Measurements from ENCODE around the gene DECR2.
"Not testable (repeated sequence)": the region's sequence is repeated elsewhere in the genome, so short reads cannot be mapped to it uniquely, and the experiment has no call there.

The DECR2 gene

DNA sequence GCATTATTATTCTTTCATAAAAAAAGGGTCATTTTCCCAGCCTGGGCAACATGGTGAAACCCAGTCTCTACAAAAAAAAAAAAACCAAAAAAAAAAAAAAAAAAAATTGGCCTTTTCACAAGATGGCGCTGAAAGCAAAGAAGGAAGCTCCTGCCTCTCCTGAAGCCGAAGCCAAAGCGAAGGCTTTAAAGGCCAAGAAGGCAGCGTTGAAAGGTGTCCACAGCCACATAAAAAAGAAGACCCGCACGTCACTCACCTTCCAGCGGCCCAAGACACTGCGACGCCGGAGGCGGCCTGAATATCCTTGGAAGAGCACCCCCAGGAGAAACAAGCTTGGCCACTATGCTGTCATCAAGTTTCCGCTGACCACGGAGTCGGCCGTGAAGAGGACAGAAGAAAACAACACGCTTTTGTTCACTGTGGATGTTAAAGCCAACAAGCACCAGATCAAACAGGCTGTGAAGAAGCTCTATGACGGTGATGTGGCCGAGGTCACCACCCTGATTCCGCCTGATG lies 15.0 kb upstream of the DECR2 start:
- in situ Hi-C loops (cut with MboI; ENCODE audit: low sequenced_read_pairs, unreplicated experiment) = no loop called here
- TF ChIP-seq, protein P1, sequence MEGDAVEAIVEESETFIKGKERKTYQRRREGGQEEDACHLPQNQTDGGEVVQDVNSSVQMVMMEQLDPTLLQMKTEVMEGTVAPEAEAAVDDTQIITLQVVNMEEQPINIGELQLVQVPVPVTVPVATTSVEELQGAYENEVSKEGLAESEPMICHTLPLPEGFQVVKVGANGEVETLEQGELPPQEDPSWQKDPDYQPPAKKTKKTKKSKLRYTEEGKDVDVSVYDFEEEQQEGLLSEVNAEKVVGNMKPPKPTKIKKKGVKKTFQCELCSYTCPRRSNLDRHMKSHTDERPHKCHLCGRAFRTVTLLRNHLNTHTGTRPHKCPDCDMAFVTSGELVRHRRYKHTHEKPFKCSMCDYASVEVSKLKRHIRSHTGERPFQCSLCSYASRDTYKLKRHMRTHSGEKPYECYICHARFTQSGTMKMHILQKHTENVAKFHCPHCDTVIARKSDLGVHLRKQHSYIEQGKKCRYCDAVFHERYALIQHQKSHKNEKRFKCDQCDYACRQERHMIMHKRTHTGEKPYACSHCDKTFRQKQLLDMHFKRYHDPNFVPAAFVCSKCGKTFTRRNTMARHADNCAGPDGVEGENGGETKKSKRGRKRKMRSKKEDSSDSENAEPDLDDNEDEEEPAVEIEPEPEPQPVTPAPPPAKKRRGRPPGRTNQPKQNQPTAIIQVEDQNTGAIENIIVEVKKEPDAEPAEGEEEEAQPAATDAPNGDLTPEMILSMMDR (IDR thresholded peaks at IDR 0.05; ENCODE audit: borderline replicate concordance, control extremely low read depth, extremely low read depth, insufficient read depth, missing control alignments) = no peak
- no peak for DNase-seq (ENCODE audit: low spot score)

DNA sequence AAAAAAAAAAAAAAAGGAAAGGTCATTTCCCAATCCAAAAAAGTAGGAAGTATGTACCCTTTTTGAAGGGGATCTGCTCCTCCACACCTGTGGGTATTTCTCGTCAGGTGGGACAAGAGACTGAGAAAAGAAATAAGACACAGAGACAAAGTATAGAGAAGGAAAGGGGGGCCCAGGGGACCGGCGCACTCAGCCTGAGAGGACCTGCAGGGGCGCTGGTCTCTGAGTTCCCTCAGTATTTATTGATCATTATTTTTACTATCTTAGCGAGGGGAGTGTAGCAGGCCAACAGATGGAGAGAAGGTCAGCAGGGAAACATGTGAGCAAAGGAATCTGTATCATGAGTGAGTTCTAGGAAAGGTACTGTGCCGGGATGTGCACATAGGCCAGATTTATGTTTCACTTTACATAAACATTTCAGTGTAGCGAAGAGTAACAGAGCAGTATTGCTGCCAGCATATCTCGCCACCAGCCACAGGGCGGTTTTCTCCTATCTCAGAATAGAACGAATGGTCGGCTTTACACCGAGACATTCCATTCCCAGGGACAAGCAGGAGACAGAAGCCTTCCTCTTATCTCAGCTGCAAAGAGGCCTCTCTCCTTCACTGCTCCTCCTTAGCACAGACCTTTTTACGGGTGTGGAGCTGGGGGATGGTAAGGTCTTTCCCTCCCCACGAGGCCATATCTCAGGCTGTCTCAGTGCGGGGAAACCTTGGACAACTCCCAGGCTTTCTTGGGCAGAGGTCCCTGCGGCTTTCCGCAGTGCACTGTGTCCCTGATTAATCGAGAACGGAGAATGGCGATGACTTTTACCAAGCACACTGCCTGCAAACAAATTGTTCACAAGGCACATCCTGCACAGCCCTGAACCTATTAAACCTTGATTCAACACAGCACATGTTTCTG lies 13.7 kb upstream of the DECR2 start:
- DNase-seq (ENCODE audit: low spot score); in situ Hi-C loops (cut with MboI; ENCODE audit: low sequenced_read_pairs, unreplicated experiment): not testable (repeated sequence)

DNA sequence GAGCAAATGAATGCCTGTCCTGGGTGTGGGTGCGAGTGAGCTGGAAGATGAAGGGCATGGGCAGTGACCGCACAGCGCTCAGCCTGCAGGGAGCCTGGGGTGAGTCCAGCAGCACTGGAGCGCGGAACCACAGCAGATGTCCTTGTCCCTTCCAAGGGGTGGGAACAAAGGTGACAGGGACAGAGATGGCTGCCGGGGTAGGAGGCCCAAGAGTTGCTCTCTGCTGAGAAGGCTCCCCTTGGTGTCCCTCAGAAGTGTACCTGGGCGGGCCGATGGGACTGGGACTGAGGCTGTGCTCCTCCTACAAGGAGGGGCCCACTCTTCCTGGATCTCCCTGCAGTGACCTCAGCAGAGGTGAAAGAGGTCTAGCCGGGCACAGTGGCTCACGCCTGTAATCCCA lies 12.3 kb upstream of the DECR2 start:
- in situ Hi-C loops (cut with MboI; ENCODE audit: low sequenced_read_pairs, unreplicated experiment) = no loop called here
- DNase-seq (ENCODE audit: low spot score) = no peak
- TF ChIP-seq, protein P1 (IDR thresholded peaks at IDR 0.05; ENCODE audit: borderline replicate concordance, control extremely low read depth, extremely low read depth, insufficient read depth, missing control alignments) = no peak

DNA sequence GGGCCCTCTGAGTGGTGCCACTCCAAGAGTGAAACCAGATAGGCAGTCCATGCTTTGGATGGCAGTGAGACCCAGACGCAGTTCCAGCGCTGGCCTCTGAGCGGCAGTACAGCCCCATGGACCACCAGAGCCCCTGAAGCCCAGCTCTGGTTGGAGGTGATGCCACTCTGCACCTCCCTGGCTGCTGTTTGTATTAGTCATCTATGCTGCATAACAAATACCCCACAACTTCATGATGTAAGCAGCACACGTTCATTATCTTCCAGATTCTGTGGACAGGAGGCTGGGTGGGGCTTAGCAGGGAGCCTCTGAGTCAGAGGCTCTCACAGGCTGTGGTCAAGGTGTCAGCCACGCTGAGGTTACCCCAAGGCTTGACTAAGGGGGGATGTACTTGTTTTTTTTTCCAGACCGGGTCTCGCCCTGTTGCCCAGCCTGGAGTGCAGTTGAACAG lies 9.8 kb upstream of the DECR2 start:
- in situ Hi-C loops (cut with MboI; ENCODE audit: low sequenced_read_pairs, unreplicated experiment) = no loop called here
- DNase-seq (ENCODE audit: low spot score) = peak; percentile 75
- TF ChIP-seq, protein P1 (IDR thresholded peaks at IDR 0.05; ENCODE audit: borderline replicate concordance, control extremely low read depth, extremely low read depth, insufficient read depth, missing control alignments) = peak; percentile 35

DNA sequence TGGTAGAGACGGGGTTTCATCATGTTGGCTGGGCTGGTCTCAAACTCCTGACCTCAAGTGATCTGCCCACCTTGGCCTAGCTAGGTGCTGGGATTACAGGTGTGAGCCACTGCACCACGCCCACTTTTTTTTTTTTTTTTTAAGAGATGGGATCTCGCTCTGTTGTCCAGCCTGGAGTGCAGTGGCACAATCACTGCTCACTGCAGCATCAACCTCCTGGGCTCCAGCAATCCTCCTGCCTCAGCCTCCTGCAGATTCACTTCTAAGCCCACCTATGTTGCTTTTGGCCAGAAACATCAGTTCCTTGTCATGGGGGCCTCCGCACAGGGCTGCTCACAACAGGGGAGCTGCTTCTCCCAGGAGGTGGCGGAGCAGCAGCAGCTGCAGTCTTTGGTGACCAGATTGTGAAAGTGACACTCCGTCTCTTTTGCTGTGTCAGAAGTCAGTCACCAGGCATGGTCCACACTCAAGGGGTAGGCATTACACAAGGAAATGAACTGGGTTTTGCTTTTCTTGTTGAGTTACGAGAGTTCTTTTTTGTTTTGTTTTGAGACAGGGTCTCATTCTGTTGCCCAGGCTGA lies 9.1 kb upstream of the DECR2 start:
- no peak for DNase-seq (ENCODE audit: low spot score)
- TF ChIP-seq, protein P1 (IDR thresholded peaks at IDR 0.05; ENCODE audit: borderline replicate concordance, control extremely low read depth, extremely low read depth, insufficient read depth, missing control alignments) = no peak
- in situ Hi-C loops (cut with MboI; ENCODE audit: low sequenced_read_pairs, unreplicated experiment) = no loop called here

DNA sequence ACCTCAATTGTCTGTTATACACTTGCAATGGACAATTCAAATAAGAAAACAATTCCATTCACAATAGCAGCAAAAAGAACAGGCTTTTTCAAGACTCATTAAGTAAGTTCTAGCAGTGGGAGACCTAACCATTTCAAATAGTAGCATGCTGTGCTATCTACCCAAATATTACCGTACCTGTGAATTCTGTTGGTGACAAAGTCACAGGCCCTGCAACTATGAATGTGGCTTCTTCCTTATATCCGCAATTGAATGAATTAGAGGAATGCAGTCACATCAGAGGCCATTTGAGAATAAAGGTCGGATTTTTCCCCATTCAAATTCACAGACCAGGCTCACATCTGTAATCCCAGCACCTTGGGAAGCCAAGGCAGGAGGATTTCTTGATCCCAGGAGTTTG lies 5.5 kb upstream of the DECR2 start:
- no peak for DNase-seq (ENCODE audit: low spot score)
- TF ChIP-seq, protein P1 (IDR thresholded peaks at IDR 0.05; ENCODE audit: borderline replicate concordance, control extremely low read depth, extremely low read depth, insufficient read depth, missing control alignments) = no peak
- in situ Hi-C loops (cut with MboI; ENCODE audit: low sequenced_read_pairs, unreplicated experiment) = no loop called here

DNA sequence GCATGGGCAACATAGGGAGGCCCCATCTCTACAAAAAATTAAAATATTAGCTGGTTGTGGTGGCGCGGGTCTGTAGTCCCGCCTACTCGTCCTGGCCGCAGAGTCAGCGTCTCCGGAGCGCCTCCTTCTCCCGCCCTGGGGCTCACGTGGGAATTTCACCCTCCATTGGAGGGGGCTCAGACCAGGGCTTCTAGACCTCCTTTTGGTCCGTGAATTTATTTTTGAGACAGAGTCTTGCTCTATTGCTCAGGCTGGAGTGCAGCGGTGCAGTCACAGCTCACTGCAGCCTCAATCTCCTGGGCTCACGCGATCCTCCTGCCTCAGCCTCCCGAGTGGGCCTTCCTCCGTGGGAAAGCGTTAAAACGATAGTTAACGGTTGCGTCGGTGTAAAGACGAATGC lies 5.1 kb upstream of the DECR2 start:
- TF ChIP-seq, protein P1 (IDR thresholded peaks at IDR 0.05; ENCODE audit: borderline replicate concordance, control extremely low read depth, extremely low read depth, insufficient read depth, missing control alignments) = no peak
- in situ Hi-C loops (cut with MboI; ENCODE audit: low sequenced_read_pairs, unreplicated experiment) = no loop called here
- DNase-seq (ENCODE audit: low spot score) = peak; percentile 60
